SH-SY5Y (cell line): Measurements from ENCODE around the gene IER5L.

Experiments
- GATA2 ChIP-seq: IDR thresholded peaks from 2 replicates; pipeline ENCODE4 v1.6.1; 2011; ENCODE audit warnings: mild to moderate bottlenecking, low read depth, low read length
- GATA3 ChIP-seq: IDR thresholded peaks from 2 replicates; pipeline ENCODE4 v1.6.1; 2011; ENCODE audit warnings: low read depth, mild to moderate bottlenecking, low read length, moderate library complexity

GRCh38 chr9:129148463-129149204 lies 29.4 kb downstream of the IER5L start:
- no peak for TF ChIP-seq GATA3
- TF ChIP-seq GATA2: no peak
